Smooth muscle cell (in vitro differentiated cells): ENCODE results near the gene SYCP1. TPM values are rescaled to one million over a fixed set of nuclear protein-coding genes. Genes with fewer than 3 reads are reported as not detected.
"Not testable (repeated sequence)": the region's sequence is repeated elsewhere in the genome, so short reads cannot be mapped to it uniquely, and the experiment has no call there.

Source experiments
- DNase-seq: peaks from one replicate; lab custom pipeline; 2025; ENCODE audit not compliant: unreplicated experiment; lab: John Stamatoyannopoulos, UW
- H2AFZ ChIP-seq: fragments of 200-600 bp; sonication (generic); 2 replicates; pipeline ENCODE4 v1.6.0; 2016; ENCODE audit warnings: antibody characterized with exemption, low read depth, mild to moderate bottlenecking
- H3F3A ChIP-seq: fragments of 200-600 bp; sonication (generic); 2 replicates; pipeline ENCODE4 v1.6.0; 2017; ENCODE audit warnings: antibody characterized with exemption, low read depth
- H3K27ac ChIP-seq: fragments of 200-600 bp; sonication (generic); 2 replicates; pipeline ENCODE4 v1.5.1; 2016; ENCODE audit warnings: low read depth, mild to moderate bottlenecking
- H3K27me3 ChIP-seq: fragments of 200-600 bp; sonication (generic); 2 replicates; pipeline ENCODE4 v1.6.1; 2016; ENCODE audit warnings: low read depth, mild to moderate bottlenecking
- H3K36me3 ChIP-seq: fragments of 200-600 bp; sonication (generic); 2 replicates; pipeline ENCODE4 v1.5.1; 2016; ENCODE audit warnings: low read depth
- H3K4me1 ChIP-seq: fragments of 200-600 bp; sonication (generic); 2 replicates; pipeline ENCODE4 v1.5.1; 2016; ENCODE audit warnings: low read depth
- H3K4me2 ChIP-seq: fragments of 200-600 bp; sonication (generic); 2 replicates; pipeline ENCODE4 v1.6.0; 2016; ENCODE audit warnings: mild to moderate bottlenecking
- H3K4me3 ChIP-seq: fragments of 200-600 bp; sonication (generic); 2 replicates; pipeline ENCODE4 v1.5.1; 2016; ENCODE audit warnings: mild to moderate bottlenecking
- H3K79me2 ChIP-seq: fragments of 200-600 bp; sonication (generic); 2 replicates; pipeline ENCODE4 v1.6.0; 2016; ENCODE audit warnings: low read depth, mild to moderate bottlenecking
- H3K9ac ChIP-seq: fragments of 200-600 bp; sonication (generic); 2 replicates; pipeline ENCODE4 v1.6.0; 2016; ENCODE audit warnings: low read depth
- H3K9me3 ChIP-seq: fragments of 200-600 bp; sonication (generic); replicated peaks from 2 replicates; pipeline ENCODE4 v1.5.1; 2016; ENCODE audit warnings: low read depth
- H4K20me1 ChIP-seq: fragments of 200-600 bp; sonication (generic); 2 replicates; pipeline ENCODE4 v1.6.0; 2016; ENCODE audit warnings: low read depth
- WGBS: methylation state at CpG from one replicate; pipeline ENCODE4 v1.1.7; 2016; ENCODE audit warnings: low lambda C conversion rate; 5-methylcytosine and 5-hydroxymethylcytosine counted together
- polyA plus RNA-seq: library from polyadenylated mRNA; unstranded; fragments of >200 nt; fragmentation: Nextera tagmentation; extraction: Ambion mirVana; gene quantifications from 2 replicates; pipeline ENCODE4 v1.2.1, GENCODE V29; 2016
- total RNA-seq: library from RNA; depleted of rRNA; stranded (reverse); fragments of >200 nt; gene quantifications from 2 replicates; pipeline ENCODE4 v1.2.3, GENCODE V29; 2014
- TF ChIP-seq, protein P1 (sequence below): fragments of 200-600 bp; sonication (generic); IDR thresholded peaks from 2 replicates; pipeline ENCODE4 v1.5.1; 2017; ENCODE audit warnings: borderline replicate concordance, mild to moderate bottlenecking, antibody characterized with exemption; ENCODE audit not compliant: insufficient read depth, poor library complexity, severe bottlenecking

The SYCP1 gene
- total and polyA plus RNA-seq, 2 experiments from 2014 or later = not detected

DNA sequence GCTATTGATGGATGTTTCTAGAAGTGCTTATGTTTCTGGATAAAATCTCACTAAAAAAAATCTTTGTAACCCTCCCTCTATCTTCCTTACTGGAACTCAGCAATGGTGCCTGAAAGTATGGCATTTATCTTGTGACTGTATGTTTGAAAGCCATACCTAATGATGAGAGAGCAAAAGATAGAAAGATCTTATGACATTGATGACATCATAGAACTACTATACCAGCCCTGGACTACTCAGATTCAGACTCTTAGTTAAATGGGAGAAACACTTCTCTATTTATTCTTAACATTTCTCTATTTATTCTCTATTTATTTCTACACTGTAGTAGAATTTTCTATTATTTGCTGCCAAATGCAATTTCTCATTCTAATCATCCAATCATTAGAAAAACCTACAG is 32.7 kb upstream of the SYCP1 start:
- DNase-seq = no peak
- Histone ChIP-seq H3F3A (no peaks in the 10 kb centered on the region), H2AFZ (no peak overlapping the region), H3K27me3 (no peaks in the 10 kb centered on the region), H3K4me2 (no peak overlapping the region), H4K20me1 (no peaks in the 10 kb centered on the region), H3K27ac (no peak overlapping the region), H3K4me3 (no peak overlapping the region), H3K79me2 (no peaks in the 10 kb centered on the region), H3K9ac (no peak overlapping the region), H3K9me3 (no peaks in the 10 kb centered on the region), H3K4me1 (no peaks in the 10 kb centered on the region), H3K36me3 (no peaks in the 10 kb centered on the region)
- TF ChIP-seq, protein P1, sequence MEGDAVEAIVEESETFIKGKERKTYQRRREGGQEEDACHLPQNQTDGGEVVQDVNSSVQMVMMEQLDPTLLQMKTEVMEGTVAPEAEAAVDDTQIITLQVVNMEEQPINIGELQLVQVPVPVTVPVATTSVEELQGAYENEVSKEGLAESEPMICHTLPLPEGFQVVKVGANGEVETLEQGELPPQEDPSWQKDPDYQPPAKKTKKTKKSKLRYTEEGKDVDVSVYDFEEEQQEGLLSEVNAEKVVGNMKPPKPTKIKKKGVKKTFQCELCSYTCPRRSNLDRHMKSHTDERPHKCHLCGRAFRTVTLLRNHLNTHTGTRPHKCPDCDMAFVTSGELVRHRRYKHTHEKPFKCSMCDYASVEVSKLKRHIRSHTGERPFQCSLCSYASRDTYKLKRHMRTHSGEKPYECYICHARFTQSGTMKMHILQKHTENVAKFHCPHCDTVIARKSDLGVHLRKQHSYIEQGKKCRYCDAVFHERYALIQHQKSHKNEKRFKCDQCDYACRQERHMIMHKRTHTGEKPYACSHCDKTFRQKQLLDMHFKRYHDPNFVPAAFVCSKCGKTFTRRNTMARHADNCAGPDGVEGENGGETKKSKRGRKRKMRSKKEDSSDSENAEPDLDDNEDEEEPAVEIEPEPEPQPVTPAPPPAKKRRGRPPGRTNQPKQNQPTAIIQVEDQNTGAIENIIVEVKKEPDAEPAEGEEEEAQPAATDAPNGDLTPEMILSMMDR = no peak

GRCh38 chr1:114828251-114828650 is 26.4 kb upstream of the SYCP1 start:
- Histone ChIP-seq H4K20me1 (no peaks in the 10 kb centered on the region), H3K27me3 (no peaks in the 10 kb centered on the region), H3K9ac (no peak overlapping the region), H2AFZ (no peak overlapping the region), H3K27ac (no peak overlapping the region), H3K36me3 (no peaks in the 10 kb centered on the region), H3K79me2 (no peaks in the 10 kb centered on the region), H3F3A (no peaks in the 10 kb centered on the region), H3K4me1 (no peaks in the 10 kb centered on the region), H3K9me3 (no peaks in the 10 kb centered on the region), H3K4me2 (no peak overlapping the region), H3K4me3 (no peak overlapping the region)
- 69% methylated on average over 5 of the region's 5 CpGs for WGBS
- DNase-seq = no peak
- TF ChIP-seq, protein P1 = no peak

DNA sequence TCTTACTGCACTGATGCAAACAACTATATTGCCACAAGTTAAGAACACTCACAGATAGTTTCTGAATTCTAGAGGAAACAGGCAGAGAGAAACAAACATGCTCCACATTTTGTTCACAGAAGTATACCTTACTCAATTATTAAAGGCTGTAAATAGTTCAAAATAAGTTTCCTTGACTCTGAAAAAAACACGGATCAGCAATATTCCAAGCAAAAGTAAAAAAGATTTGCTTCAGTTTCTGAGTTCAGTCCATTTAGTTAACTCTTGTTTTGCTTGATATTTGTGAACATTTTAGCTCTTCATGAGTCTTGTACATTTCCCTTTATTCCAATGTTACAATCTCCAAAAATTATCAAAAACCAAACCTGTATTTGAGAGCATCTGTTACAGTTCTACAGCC is 24.6 kb upstream of the SYCP1 start:
- DNase-seq, H3K9ac ChIP-seq, H3K79me2 ChIP-seq, H3K9me3 ChIP-seq, H3K36me3 ChIP-seq, H3F3A ChIP-seq, H3K27ac ChIP-seq, H3K4me2 ChIP-seq, H3K27me3 ChIP-seq, H3K4me3 ChIP-seq, H3K4me1 ChIP-seq, H4K20me1 ChIP-seq, H2AFZ ChIP-seq: not testable (repeated sequence)
- WGBS = 82% methylated on average over 1 of the region's 1 CpG

- H2AFZ ChIP-seq = no peak overlapping the region
- H3K4me1 ChIP-seq = no peaks in the 10 kb centered on the region
- DNase-seq = no peak
- H3K4me2 ChIP-seq = no peak overlapping the region
- no peaks in the 10 kb centered on the region for H3F3A ChIP-seq
- H3K4me3 ChIP-seq = no peak overlapping the region
- H3K27ac ChIP-seq = no peak overlapping the region
- TF ChIP-seq, protein P1 = no peak
- no peaks in the 10 kb centered on the region for H3K9me3 ChIP-seq
- no peaks in the 10 kb centered on the region for H4K20me1 ChIP-seq
- H3K9ac ChIP-seq = no peak overlapping the region
- no peaks in the 10 kb centered on the region for H3K79me2 ChIP-seq
- 87% methylated on average over 5 of the region's 5 CpGs for WGBS
- H3K27me3 ChIP-seq = no peaks in the 10 kb centered on the region
- no peaks in the 10 kb centered on the region for H3K36me3 ChIP-seq
Observed at GRCh38 chr1:114831276-114831994, 23.2 kb upstream of the SYCP1 start.
